WI38 (cell line): ENCODE results near the gene TOR2A.

ENCODE experiments used
- H3K4me3 ChIP-seq: 2 replicates; pipeline ENCODE4 v1.5.1; 2011; ENCODE audit warnings: low read depth, mild to moderate bottlenecking, control low read depth, low read length
- CTCF ChIP-seq: IDR thresholded peaks from 2 replicates; pipeline ENCODE4 v1.5.1; 2012; ENCODE audit warnings: low read depth, mild to moderate bottlenecking, control low read depth, low read length

The TOR2A gene

DNA sequence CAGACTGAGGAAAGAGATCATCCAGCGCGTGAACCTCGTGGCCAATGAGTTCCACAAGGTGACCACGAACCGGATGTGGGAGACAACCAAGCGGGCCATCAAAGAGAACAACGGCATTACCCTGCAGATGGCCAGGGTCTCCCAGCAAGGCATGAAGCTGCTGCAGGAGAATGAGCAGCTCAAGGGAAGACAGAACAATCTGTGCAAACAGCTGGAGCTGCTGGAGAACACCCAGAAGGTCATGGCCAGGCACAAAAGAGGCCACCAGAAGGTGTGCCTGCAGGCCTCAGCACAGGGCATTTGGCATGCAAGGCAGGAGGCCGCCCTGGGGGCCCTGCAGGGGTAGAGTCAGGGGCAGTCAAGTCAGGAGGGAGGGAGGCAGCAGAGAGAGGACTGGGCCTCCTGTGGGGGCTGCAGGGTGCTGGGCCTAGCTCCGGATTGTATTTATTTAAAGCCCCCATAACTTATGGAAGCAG, 23.8 kb downstream of the TOR2A start:
- no peak for TF ChIP-seq CTCF
- no peak overlapping the region for H3K4me3 ChIP-seq

DNA sequence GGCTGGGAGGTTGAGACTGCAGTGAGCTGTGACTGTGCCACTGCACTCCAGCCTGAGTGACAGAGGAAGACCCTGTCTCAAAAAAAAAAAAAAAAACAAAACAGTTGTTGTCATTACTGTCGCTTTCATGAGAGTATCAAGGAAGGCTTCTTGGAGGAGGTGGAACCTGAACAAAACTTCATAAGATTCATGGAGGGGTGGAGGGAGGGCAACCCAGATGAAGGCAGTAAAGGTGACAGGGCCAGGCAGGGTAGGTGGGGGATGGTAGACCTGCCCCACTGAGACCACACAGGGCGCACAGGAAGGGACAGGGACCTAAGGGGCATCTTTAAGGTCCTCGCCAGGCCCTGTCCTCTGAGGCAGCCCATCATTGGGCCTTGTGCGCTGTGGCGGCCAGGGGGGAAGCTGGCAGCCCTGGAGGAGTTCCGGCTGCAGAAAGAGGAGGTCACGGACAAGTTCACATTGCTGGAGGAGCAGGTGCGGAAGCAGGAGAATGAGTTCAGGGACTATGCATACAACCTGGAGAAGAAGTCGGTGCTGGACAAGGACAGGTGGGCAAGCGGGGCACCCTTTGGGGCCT, 24.8 kb downstream of the TOR2A start:
- no peak overlapping the region for H3K4me3 ChIP-seq
- TF ChIP-seq CTCF = no peak

DNA sequence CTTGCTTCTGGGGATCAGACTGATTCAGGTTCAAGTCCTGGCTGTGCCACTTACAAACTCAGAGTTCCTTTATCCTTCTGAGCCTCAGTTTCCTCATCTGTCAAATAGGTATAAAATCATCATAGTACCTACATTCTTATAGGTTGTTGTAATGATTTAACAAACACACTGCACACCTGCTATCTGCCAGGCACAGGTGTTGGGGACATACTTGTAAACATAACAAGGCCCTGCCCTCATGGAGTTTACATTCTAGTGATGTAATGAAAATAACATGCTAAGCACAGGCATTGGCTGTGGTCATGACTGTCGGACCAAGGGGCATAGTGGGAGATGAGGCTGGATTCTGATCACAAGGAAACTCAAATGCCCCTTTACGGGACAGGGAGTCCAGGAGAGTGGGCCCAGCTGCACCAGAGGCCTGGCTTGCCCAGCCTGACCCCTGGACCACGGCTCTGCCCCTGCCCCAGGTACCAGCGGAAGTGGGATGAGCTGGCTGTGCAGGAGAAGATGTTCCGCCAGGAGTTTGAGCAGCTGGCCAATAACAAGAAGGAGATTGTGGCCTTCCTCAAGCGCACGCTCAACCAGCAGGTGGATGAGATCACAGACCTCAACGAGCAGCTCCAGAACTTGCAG, 26.0 kb downstream of the TOR2A start:
- TF ChIP-seq CTCF = no peak
- no peak overlapping the region for H3K4me3 ChIP-seq

- no peak for TF ChIP-seq CTCF
These were observed 27.3 kb downstream of the TOR2A start for GRCh38 chr9:127707766-127708165.

GRCh38 chr9:127706836-127707241, 28.3 kb downstream of the TOR2A start, which contains the start of gene CFAP157:
Gene CFAP157, plus strand, starts transcription at chr9:127706988. Its CDS starts 44 bp downstream, at chr9:127707032.
- TF ChIP-seq CTCF = no peak
- no peak within 1 kb of the TSS for H3K4me3 ChIP-seq

More at GRCh38 chr9:127707766-127708165, 27.3 kb downstream of the TOR2A start:
- H3K4me3 ChIP-seq = no peak overlapping the region

- TF ChIP-seq CTCF = no peak
These were observed 29.3 kb downstream of the TOR2A start for GRCh38 chr9:127705577-127706379.

More at GRCh38 chr9:127705577-127706379, 29.3 kb downstream of the TOR2A start:
- H3K4me3 ChIP-seq = no peak overlapping the region
